Stimulated activated CD8-positive, alpha-beta memory T cell treated with anti-CD3 and anti-CD28 coated beads, Interleukin-12 subunit alpha, Interleukin-12 subunit beta, amount 100 ng/mL, for 1 hour (primary cell): ENCODE results near the gene IL18RAP.
A peak's percentile ranks its signal among the peaks of the same experiment; 100 is the strongest.

Experiments
- DNase-seq: peaks from one replicate; pipeline ENCODE4 v3.0.0-alpha.2; 2020; ENCODE audit warnings: low read depth

IL18RAP gene

DNA sequence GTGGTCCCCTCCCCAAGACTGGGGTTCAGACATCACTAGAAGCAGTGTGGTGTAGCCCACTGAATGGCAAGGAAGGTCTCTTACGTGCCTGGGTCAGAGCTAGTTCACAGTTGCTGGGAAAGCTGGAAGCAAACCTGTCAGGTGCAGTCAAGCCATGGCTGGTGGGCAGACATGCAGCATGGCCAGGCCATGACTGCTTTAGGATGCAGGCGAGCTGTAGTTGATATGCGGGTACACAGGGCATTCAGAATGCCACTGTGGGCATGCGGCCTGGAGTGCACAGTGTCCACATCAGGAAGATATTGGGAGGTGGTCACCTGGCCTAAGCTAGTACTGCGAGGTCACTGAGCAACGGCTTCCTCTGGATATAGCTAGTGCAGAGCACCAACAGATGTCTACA, 38.2 kb downstream of the IL18RAP start:
- DNase-seq, result no peak

DNA sequence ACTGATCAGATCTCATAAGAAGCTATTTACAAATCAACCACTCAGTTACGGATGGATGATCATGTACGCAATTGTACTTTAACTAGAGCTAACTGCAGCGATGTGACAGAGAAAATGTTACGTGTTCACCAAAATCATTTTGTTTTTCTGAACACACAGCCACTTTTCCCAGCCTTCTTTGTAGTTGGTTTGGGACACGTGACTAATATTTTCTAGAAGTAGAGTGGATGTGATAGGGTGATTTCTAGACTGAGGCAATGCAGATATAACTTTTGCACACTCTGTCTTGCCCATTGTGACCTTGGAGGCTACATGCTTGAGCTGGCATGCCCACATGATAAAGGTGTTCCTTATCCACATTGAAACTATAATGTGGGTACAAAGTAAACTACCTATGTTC, 40.2 kb downstream of the IL18RAP start:
- DNase-seq, result no peak

DNA sequence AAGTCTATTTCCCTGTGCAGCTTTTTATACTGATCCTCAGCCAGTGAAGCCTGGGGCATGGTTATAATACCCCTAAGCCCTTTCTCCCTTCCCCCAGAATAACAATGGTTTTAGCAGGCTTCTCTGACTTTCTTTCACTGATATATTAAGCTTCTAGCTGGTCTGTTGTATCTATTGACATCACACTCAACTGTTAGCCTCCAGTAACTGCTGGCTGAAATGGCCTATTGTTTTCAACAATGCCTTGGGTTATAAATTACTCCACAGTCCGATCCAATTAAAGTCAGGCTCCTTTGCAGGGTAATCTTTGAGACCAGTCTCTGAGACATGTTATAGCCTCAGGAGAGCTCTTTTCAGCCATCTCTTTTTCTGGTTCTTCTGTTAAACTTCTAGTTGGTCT, 47.2 kb downstream of the IL18RAP start:
- DNase-seq, result no peak

DNA sequence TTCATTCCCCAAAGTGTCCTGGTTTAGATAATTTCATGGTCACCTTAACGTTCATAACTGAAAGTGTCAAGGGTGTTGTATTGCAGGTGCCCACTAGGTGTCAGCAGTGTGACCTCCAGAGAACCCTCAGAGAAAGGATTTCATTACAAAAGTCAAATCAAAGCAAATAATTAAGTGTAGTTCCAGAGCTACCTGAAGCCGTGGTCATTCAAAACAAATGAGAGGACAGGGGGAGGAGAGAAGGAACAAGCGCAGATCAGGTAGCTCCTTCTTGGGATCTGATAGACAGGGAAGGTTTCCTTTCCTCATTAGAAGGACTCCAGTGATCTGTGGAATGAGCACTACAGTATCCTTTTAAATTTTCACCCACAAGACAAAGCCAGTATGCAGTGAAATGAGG, 50.1 kb downstream of the IL18RAP start, which contains the start of gene SLC9A4:
TSS of gene SLC9A4 (plus strand) at position 207 of the 400 bp plus-strand sequence. CDS start 534 bp downstream, outside the sequence.
- peak; percentile 23 for DNase-seq

DNA sequence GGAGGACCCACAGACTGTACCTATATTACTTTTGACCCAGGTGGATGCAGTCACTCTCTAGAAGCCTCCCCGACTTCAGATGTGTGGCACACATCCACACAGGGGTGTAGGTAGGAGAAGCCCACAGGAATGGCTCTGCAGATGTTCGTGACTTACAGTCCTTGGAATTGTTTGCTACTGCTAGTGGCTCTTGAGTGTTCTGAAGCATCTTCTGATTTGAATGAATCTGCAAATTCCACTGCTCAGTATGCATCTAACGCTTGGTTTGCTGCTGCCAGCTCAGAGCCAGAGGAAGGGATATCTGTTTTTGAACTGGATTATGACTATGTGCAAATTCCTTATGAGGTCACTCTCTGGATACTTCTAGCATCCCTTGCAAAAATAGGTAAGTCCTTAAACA, 50.7 kb downstream of the IL18RAP start:
- DNase-seq, result no peak

DNA sequence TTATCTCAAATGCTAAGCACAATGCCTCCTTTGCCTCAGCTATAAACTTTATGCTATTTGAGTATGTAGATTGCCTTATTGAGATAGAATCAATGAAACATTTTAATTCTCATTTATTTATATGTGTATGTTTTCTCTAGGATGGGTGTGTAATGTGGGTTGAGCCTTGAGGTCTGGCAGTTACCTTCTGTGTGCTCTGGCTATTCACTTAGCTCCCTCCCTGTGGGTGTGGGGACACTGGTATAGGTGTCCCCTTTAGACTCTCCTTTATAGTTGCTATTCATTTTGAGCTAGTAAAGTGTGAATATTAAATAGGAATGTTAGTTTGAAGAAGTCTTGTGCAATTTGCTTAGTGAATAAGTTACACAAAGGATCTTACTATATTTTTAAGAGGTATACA, 51.8 kb downstream of the IL18RAP start:
- no peak for DNase-seq

DNA sequence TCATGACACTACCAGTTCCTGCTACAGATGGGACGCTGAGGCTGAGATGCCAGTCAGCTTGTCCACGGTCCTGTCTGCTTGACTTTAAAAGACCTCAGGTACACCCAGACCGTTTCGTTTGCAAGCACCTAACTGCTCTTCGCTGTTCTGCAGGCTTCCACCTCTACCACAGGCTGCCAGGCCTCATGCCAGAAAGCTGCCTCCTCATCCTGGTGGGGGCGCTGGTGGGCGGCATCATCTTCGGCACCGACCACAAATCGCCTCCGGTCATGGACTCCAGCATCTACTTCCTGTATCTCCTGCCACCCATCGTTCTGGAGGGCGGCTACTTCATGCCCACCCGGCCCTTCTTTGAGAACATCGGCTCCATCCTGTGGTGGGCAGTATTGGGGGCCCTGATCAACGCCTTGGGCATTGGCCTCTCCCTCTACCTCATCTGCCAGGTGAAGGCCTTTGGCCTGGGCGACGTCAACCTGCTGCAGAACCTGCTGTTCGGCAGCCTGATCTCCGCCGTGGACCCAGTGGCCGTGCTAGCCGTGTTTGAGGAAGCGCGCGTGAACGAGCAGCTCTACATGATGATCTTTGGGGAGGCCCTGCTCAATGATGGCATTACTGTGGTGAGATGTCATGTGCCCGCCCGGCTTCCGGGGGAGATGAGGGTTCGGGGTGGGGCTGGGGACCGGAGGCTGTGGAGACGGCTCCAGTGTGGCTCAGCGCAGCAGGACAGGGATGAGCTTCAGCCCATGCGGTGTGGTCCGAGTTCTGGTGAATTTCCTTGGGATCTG, 55.9 kb downstream of the IL18RAP start:
- no peak for DNase-seq

DNA sequence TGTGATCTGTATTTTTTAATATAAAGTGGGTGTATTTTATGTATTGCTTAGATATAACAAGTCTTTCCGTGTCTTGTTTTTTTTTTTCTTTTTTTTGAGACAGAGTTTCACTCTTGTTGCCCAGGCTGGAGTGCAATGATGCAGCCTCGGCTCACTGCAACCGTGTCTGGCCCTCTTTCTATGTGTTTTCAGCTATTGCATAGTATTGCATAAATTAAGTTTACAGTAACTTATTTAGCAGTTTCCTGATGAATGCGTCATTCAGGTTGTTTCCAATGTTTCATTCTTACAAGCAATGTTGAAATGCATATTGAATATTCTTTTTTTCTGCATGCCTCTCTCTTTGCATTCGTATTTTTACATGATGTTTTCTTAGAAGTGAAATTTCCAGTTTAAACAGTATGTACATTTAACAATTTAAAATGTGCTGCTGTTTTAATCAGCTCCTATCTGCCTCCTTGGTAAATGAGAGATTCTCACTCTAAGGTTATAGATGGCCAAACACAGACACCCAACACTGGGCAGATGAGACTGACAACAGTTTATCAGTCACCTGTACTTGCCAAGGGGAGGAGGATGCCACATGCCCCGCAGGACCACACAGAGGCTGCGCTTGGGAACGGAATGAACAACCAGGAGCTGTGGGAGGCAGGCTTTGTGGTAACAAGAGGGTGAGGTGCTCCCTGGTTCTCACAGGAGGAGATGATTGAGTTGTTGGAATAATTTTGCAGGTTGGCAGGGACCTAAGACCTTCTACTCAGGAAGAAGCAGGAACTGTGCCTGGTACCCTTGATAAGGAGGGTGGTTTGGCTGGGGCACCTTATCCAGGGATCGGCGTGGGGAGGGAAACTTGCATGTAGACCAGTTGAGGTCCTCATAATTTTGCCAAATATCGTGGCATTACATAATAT, 57.6 kb downstream of the IL18RAP start:
- DNase-seq, result no peak

DNA sequence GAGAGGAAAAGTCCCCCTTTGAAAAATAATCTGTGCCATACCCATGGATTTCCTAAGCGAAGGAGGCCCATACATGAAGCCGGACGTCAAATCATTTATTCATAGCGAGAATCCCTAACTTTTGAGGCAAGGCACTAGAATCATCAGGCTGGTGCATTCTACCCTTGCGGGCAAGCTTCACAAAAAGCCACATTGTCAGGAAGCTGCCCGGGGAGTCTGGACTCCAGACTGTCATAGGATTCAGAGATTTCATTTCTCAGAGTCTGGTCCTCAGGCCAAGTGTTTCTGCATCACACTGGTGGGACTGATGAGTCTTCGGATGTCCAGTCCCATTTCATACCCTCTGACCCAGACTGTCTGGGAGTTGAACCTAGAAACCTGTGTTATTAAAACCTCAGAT, 59.0 kb downstream of the IL18RAP start:
- DNase-seq, result no peak

DNA sequence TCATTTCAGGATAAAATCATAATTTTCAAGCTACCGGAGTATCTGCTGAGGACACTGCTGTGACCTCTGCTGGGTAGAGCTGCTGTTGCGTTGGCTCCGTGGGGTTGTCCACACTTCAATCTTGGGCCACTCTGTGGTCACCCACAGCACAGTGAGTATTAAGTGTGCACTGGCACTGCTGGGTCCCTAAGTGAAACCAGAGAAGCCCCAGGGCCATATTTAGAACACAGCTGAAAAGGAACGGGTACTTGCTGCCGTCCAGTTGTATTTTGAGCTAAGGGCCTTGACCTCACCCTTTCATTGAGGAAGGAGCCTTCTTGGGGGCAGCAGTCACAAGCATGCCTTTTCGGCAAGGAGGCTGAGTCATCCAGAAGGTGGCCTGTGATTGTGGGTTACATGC, 60.1 kb downstream of the IL18RAP start:
- no peak for DNase-seq

DNA sequence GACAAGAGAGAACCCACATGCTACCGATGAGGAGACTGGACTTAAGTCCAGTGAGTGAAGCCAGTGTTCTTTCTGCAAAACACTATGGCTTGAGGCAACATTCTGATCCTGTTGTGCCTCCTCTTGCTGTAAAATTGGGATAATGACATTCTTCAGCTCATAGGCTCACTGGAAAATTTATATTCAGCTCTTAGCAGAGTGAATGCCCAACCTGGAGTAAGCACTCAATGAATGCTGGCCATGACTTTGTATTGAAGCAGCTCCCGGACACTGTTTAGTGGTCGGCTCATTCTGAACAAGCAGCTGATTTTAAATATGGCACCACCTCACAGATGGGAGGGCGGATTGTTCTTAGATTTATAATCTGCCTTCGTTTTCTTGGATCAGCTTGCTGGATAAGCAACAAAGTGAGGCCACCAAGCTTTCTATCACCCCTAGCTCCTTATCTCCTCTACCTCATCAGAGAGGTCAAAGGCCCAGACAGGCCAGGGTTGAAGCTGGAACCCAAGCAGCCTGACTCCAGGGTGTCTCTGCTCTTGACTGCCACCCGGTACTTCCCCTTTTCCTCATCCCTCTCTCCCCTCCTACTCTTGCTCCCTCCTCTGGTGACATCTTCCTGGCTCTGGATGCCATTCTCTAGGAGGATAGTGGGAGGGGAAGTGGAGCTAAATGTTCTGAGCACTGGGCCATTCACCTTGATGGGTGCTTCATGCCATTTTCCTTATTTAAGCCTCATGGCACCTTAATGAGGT, 61.5 kb downstream of the IL18RAP start:
- DNase-seq, result no peak

DNA sequence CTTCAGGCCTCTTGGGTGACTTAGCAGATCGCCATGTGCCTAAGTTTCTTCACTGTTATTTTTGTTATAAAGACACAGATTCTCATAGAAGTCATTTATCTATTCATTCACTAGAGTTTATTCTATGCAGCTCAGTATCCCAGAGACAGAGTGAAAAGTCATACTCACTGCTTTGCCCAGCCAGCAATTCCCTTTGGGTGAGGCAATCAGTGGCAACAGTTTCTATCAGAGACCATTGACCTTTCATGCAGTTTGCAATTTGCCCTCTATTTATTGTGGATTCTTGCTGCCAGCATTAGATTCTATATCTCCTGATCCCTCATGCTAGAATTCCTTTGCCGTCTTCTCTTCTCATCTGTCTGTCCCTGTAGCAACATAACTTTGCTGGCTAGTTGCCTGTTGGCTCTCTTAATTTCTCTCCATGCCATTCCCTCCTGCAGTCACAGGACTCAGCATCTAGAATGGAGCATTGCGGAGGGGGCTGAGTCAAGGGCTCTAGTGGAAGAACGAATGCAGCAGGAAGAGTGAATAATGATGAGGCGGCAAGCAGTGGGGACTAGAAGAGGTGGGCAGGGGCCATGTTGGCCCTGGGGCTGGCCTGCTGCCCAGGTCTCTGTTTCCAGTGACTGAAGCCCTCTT, 62.3 kb downstream of the IL18RAP start:
- DNase-seq, result no peak

DNA sequence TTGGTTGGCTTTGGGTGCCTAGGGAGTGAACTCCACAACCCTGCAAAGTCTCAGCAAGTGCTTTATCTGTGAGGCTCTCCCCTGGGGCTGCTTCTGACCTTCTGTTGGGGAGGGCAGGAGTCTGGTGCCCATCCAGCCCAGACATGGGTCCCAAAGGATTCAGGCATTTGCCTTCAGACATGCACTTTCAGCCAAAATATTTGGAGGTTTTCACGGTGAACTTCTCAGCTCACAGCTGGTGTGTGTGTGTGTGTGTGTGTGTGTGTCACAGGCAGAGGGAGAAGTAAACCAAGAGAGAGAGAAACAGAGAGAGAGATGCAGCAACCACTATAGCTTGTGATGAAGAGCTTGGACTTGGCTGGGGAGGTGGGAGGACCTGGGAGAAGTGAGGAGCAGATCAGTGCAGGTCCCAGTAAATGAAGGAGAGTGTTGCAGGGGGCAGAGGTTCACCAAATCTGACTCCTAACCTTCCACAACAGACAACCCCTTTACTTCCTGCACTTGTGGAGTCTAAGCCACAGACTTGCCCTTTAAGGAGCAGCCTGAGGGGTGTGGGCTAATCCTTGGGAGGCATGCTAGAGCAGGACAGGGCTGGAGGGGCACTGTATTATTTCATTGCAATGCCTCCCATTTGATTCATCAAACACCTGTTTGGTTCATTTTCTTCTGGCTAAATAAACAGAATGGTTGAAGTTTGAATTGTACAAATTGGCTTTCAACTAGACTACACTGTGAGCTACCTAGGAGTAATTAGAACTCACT, 64.2 kb downstream of the IL18RAP start:
- DNase-seq, result no peak

DNA sequence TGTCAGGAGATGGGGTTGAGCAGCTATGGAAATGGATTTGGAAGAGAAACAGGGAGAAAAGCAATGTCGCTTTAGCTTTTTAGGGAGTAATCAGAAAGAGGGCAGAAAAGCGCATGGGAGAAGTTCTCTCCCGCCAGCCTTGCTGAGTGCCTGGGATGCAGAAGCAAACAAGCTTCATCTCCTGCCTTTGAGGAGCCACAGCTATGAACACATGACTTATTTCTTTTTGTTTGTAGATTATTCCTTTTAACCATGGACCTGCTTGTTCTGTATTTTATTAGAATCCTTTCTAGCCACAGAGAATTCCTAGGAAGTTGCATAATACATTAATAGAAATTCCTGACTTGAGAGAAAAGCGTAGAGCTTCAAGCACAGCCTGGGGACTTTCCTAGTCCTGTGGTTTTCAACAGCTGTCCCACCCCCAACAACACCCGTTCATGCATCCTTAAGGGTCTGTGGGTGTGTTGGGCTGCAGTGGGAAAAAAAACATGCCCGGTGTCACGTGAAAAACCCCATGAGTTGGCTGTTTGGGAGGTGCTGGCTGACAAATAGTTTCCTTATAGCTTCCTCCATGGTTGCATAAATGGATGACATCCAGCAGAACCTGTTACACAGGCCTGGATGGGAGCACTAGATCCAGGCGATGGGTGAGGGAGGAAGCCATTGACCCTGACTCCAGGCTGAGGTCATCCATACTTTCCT, 65.0 kb downstream of the IL18RAP start:
- no peak for DNase-seq

DNA sequence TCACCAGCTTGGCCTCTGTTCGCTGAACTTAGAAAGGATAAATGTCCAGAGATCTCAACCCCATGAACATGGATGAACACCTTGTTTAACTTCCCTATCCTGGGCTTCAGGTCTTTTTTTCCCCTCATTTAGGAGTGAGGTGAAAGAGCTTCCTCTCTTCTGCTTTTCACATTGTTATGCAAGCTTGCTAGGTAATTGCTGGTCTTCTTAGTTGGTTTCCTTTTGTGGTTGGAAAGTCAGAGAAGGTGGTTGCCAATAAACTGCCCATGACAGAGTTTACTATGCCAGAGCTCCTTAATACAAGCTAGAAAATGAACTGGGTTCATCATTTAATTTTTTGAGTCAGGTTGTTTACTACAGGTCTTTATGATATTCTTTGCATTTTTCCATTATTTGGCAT, 66.7 kb downstream of the IL18RAP start:
- no peak for DNase-seq

DNA sequence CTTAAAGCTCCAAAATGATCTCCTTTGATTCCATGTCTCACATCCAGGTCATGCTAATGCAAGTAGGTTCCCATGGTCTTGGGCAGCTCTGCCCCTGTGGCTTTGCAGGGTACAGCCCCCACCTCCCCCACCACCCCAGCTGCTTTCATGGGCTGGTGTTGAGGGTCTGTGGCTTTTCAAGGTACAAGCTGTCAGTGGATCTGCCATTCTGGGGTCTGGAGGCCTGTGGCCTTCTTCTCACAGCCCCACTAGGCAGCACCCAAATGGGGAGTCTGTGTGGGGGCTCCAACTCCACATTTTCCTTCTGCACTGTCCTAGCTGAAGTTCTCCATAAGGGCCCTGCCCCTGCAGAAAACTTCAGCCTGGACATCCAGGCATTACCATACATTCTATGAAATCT, 69.0 kb downstream of the IL18RAP start:
- no peak for DNase-seq

DNA sequence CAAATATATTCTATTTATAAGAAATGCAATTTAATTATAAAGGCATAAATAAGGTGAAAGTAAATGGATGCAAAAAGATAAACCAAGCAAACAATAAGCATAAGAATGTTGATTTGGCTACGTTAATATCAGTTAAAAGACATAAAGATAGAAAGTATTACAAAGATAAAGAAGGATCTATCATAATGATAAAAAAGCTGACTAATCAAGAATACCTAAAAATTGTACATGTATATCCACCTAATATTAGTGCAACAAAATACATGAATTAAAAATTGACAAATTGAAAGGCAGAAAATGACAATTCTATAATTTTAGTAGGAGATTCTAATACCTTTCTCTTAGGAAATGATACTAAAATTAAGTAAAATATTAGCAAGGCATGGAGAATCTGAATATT, 71.6 kb downstream of the IL18RAP start:
- DNase-seq, result no peak

DNA sequence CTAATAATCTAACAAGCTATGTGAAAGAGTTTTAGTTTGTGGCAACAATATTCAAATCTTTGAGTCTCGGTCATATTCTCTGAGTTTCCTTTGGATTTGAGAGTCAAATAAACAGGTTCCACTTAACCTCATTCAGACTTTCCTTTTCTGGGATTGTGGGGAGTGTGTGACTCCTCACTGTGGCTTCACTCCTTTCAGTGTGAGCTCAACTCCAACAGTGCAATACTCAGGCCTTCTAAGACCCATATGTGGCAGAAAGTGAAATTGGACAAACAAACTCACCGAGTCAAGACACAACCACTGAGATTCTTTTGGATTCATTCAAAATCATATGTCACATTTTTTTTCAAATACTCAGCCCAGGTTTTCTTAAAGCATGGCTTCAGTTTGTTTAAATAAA, 75.5 kb downstream of the IL18RAP start:
- DNase-seq, result no peak

DNA sequence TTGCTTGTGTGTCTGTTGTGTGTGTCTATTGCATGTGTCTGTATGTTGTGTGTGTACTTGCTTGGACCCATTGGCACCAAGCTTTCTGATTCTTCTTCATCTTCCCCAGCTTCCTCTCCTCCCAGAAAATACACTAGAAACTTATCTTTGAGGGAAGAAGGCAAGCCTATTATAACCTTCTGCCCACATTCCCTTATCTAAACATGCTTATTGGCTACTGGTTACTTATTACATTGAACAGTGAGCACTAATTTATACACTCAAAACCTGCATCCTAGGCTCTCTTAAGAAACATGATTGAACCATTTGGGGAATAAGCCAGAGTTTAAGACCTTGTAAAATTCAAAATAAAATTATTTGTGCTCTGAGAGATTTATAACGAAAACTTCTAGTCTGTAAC, 76.6 kb downstream of the IL18RAP start:
- no peak for DNase-seq
